Measurements from ENCODE around the gene RAD51B.

RAD51B gene

GRCh38 chr14:68401317-68401716 is 581.7 kb downstream of the RAD51B start:
- no peak for DNase-seq

- DNase-seq = peak; percentile 58 to 61
Observed at GRCh38 chr14:68401855-68402254, 582.3 kb downstream of the RAD51B start.

GRCh38 chr14:68402525-68403101 is 583.0 kb downstream of the RAD51B start:
- no peak for DNase-seq

- no peak for DNase-seq
Observed at GRCh38 chr14:68403191-68404145, 583.9 kb downstream of the RAD51B start.

- no peak for DNase-seq
Observed at GRCh38 chr14:68404146-68404527, 584.6 kb downstream of the RAD51B start.

GRCh38 chr14:68404652-68405183 is 585.1 kb downstream of the RAD51B start:
- DNase-seq = no peak

GRCh38 chr14:68405961-68406360 is 586.4 kb downstream of the RAD51B start:
- no peak for DNase-seq

GRCh38 chr14:68407285-68407684 is 587.7 kb downstream of the RAD51B start:
- DNase-seq = no peak

GRCh38 chr14:68407825-68408224 is 588.2 kb downstream of the RAD51B start:
- DNase-seq = no peak

- peak; percentile 37 to 39 for DNase-seq
Observed at GRCh38 chr14:68408680-68409079, 589.1 kb downstream of the RAD51B start.

- DNase-seq = no peak
Observed at GRCh38 chr14:68409387-68409786, 589.8 kb downstream of the RAD51B start.

GRCh38 chr14:68412505-68413465 is 593.2 kb downstream of the RAD51B start:
- no peak for DNase-seq

- DNase-seq = no peak
Observed at GRCh38 chr14:68413509-68413908, 593.9 kb downstream of the RAD51B start.

- DNase-seq = no peak
Observed at GRCh38 chr14:68414121-68414520, 594.5 kb downstream of the RAD51B start.

- no peak for DNase-seq
Observed at GRCh38 chr14:68416171-68416570, 596.6 kb downstream of the RAD51B start.

GRCh38 chr14:68417009-68417650 is 597.6 kb downstream of the RAD51B start:
- no peak for DNase-seq

GRCh38 chr14:68418174-68419118 is 598.9 kb downstream of the RAD51B start:
- DNase-seq = no peak

GRCh38 chr14:68420350-68420749 is 600.8 kb downstream of the RAD51B start:
- no peak for DNase-seq

GRCh38 chr14:68421116-68421515 is 601.5 kb downstream of the RAD51B start:
- DNase-seq = no peak

GRCh38 chr14:68423686-68424085 is 604.1 kb downstream of the RAD51B start:
- DNase-seq = no peak
